ENCODE measurements around the gene AMBRA1.

DNA sequence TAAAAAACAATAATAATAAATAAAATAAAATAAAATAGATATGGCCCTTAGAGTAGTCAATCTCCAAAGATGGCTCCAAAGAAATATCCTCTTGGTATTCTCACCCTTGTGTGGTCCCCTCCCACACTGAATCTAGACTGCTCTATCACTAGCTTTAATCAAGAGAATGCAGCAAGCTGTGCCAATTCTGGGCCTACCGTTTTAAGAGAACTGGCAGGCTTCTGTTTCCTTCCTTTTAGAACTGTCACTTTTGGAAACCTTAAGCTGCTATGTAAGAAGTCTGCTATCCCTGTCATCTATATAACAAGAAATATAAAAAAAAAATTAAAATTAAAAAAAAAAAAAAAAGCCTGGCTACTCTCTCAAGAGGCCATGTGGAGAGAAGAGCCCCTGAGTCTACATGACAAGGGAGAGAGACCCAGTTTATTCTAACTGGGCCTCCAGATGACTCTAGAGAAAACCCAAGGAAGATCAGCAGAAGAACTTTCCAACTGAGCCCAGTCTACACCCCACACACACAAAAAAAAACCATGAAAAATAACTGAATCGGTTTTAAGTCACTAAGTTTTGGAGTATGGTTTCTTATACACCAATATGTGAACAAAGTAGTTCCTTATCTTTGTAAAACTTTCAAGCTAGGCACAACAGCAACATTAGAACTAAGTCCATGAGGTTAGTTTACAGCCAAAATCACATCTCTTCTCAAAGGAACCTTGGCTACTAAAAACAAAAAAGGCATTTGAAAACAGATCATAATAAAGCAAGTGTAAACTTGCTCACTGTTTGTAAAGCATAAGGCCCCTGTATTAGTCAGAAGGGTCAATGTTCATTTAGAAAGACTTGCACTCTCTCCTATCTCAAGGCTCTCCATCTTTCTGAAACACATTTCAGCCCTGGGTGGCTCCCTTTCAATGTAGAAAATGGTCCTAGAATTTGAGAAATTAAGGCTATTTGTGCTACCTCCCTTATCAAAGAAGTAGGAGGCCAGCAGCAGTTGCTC is 67.3 kb downstream of the AMBRA1 start:
- TF ChIP-seq, protein P1, sequence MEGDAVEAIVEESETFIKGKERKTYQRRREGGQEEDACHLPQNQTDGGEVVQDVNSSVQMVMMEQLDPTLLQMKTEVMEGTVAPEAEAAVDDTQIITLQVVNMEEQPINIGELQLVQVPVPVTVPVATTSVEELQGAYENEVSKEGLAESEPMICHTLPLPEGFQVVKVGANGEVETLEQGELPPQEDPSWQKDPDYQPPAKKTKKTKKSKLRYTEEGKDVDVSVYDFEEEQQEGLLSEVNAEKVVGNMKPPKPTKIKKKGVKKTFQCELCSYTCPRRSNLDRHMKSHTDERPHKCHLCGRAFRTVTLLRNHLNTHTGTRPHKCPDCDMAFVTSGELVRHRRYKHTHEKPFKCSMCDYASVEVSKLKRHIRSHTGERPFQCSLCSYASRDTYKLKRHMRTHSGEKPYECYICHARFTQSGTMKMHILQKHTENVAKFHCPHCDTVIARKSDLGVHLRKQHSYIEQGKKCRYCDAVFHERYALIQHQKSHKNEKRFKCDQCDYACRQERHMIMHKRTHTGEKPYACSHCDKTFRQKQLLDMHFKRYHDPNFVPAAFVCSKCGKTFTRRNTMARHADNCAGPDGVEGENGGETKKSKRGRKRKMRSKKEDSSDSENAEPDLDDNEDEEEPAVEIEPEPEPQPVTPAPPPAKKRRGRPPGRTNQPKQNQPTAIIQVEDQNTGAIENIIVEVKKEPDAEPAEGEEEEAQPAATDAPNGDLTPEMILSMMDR (conservative IDR thresholded peaks at IDR 0.05; ENCODE audit: low read length): no peak
- TF ChIP-seq EZH2phosphoT487 (IDR thresholded peaks at IDR 0.05; ENCODE audit: borderline replicate concordance, low read depth, low read length): no peak
